Mucosa of gallbladder (tissue), 1 donor: ENCODE data around the gene CD1B. TPM values are rescaled to one million over a fixed set of nuclear protein-coding genes. Genes with fewer than 3 reads are reported as not detected.
"Not testable (repeated sequence)": the region's sequence is repeated elsewhere in the genome, so short reads cannot be mapped to it uniquely, and the experiment has no call there.

ENCODE experiments used
- DNase-seq: peaks from one replicate; pipeline ENCODE4 v3.0.0-alpha.2; 2020; ENCODE audit warnings: low spot score
- total RNA-seq: library from RNA; stranded (reverse); gene quantifications from one replicate; pipeline ENCODE4 v1.2.1, GENCODE V29; 2021
- donor health status: DM: no; HTN: no; CAD: no.

The CD1B gene
- total RNA-seq, 1 donor from 2014 or later, result not detected

GRCh38 chr1:158328426-158328825, 2.9 kb downstream of the CD1B start:
- DNase-seq, result no peak

GRCh38 chr1:158327481-158327880, 3.9 kb downstream of the CD1B start:
- no peak for DNase-seq

- no peak for DNase-seq
Measured at GRCh38 chr1:158324395-158324794, 6.9 kb downstream of the CD1B start.

- no peak for DNase-seq
Measured at GRCh38 chr1:158323866-158324265, 7.5 kb downstream of the CD1B start.

GRCh38 chr1:158311066-158311465, 20.3 kb downstream of the CD1B start:
- DNase-seq, result no peak

GRCh38 chr1:158310623-158311022, 20.7 kb downstream of the CD1B start:
- DNase-seq, result no peak

GRCh38 chr1:158295791-158296190, 35.5 kb downstream of the CD1B start:
- DNase-seq, result no peak

GRCh38 chr1:158290321-158290844, 40.9 kb downstream of the CD1B start:
- no peak for DNase-seq

GRCh38 chr1:158289811-158290210, 41.5 kb downstream of the CD1B start, which contains the start of gene CD1C:
TSS of gene CD1C (plus strand) at chr1:158289923. CDS start at chr1:158290065, 142 bp downstream.
- no peak for DNase-seq

GRCh38 chr1:158286941-158287346, 44.4 kb downstream of the CD1B start:
- no peak for DNase-seq

- no peak for DNase-seq
Measured at GRCh38 chr1:158286487-158286886, 44.8 kb downstream of the CD1B start.

- peak; percentile 39 for DNase-seq
Measured at GRCh38 chr1:158285756-158286241, 45.5 kb downstream of the CD1B start.

GRCh38 chr1:158283965-158284364, 47.4 kb downstream of the CD1B start:
- no peak for DNase-seq

- DNase-seq, result not testable (repeated sequence)
Measured at GRCh38 chr1:158282421-158282820, 48.9 kb downstream of the CD1B start.

Other genes starting within 250 kb of the CD1B start
- gene CD1D, start 150.6 kb downstream of the CD1B start, total RNA-seq, result 7.2 TPM
- 0.09 TPM for gene CD1A, start 77.1 kb downstream of the CD1B start, total RNA-seq
- 1.4 TPM for gene CD1C, start 41.6 kb downstream of the CD1B start, total RNA-seq
- 1.3 TPM for gene CD1E, start 22.4 kb upstream of the CD1B start, total RNA-seq
- gene OR10T2, start 67.9 kb upstream of the CD1B start, total RNA-seq, result not detected
- gene OR10K2, start 94.7 kb upstream of the CD1B start, total RNA-seq, result not detected
- not detected for gene OR10K1, start 130.3 kb upstream of the CD1B start, total RNA-seq
- not detected for gene OR10R2, start 140.7 kb upstream of the CD1B start, total RNA-seq
- not detected for gene OR6Y1, start 222.9 kb upstream of the CD1B start, total RNA-seq
- gene OR6P1, start 239.0 kb upstream of the CD1B start, total RNA-seq, result not detected
- gene OR10X1, start 248.4 kb upstream of the CD1B start, total RNA-seq, result not detected